Measurements from ENCODE around the gene OSTN.

DNA sequence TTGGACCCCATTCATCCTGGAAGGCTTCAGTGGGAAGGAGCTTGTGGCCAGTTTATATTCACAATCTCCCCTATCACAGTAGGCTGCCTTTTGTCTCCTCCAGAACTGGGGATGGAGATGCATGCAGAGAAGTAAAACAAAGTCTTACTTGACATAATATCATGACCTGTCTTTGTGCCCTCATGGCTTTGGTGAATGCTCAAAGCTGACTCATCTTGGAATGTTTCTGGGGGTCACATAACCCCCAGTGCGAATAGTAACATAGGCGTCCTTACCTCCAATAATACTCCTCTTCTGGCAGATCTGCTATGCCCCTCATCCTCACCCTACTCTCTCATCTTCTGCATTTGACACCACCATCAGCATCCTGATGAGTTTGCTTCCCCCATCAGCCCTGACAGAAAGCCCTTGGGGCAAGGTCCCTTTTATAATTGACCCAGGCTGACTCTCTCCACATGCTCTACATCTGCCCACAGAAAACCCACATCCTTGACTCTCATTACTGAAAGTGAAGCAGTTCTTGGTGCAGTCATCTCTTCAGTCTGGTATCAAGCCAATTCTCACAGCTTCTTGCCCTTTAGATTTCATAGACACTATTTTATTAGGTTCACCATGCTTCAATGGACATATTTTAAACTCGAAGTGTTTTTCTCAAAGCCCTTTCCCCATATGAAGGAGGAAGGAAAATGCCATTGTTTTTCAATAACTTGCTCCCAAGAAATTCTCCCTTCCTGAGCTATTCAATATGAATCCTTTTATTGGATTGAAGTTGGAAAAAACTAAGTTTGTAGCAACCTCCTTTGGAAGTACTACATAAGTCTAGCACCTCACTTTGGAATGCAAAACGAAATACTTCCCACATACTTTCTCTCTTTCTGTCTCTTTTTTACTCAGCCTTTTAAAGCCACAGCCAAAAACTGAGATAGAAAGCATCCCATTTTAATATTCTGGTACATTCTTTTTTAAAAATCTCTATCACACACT, 36.6 kb downstream of the OSTN start:
- no peak for TF ChIP-seq SUZ12 (IDR thresholded peaks at IDR 0.05; ENCODE audit: extremely low read depth, insufficient read depth, insufficient read length)
- no peak for TF ChIP-seq ZNF274 (IDR thresholded peaks at IDR 0.05; ENCODE audit: low read depth, low read length)

Data from NT2/D1 (cell line).